AML-193 (cell line): ENCODE data around the gene RFTN1.

Source experiments
- DNase-seq, 2 experiments: peaks; one replicate each; lab custom pipeline; 2025; lab: John Stamatoyannopoulos, UW

RFTN1 gene

DNA sequence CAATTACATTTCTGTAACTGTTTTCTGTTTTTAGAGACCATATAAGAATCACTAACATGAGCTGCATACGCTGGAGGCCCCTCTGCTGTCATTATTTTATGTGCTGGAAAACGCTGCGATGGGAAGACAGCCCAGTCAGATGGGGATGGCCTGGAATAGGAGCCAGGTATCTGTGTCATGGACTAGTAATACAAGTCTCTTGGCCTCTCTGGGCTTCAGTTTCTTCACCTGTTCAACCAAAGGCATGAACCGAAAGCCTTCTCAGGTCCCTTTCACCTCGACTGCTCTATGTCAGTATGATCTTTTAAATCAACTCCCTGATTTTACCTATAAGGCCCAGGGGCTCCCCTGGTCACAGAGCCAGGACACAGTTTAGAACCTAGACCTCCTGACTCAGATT lies 14.6 kb upstream of the RFTN1 start:
- no peak for DNase-seq

DNA sequence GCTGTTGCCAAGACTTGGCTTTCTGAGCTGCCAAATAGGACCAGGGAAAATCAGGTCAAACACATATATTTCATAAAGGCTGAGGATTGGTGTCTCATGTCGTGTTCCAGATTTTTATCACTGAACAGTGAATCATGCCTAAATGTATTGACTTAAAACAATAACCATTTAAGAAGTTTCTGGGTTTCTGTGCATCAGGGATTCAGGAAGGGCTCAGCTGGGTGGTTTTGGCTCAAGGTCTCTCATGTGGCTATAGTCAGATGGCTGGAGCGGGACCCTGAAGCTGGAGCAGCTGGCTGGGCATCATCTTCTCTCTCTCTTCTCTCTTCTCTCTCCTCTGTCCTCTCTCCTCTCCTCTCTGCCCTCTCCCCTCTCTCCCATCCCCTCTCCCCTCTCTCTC lies 10.7 kb upstream of the RFTN1 start:
- DNase-seq, result no peak

DNA sequence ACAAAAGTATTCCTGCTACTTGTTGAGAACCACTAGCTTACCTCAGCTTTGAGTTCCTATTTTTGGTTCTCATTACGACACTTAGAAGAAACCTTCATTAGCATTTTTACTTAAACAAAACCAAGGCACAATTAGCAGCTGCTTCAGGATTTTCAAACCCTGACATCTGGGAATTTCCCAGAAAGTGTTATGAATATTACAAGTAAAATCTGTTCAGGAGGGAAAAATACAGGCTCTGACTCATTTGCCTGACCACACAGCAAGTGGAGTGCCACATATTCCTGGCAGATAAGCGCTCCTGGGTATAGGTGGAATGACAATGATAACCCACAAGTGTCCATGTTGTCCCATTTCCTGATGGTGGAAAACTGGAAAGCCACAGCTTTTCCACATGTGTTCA lies 10.3 kb upstream of the RFTN1 start:
- DNase-seq, result no peak

DNA sequence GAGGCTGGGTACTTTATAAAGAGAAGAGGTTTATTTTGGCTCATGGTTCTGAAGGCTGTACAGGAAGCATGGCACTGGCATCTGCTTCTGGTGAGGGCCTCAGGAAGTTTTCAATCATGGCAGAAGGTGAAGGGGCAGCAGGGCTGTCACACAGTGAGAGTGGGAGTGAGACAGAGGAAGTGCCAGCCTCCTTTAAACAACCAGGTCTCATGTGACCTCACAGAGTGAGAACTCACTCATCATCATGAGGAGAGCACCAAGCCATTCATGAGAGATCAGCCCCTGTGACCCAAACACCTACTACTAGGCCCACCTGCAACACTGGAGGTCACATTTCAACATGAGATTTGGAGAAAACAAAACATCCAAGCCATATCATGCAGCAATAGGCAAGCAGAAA lies 9.3 kb upstream of the RFTN1 start:
- DNase-seq, result no peak

DNA sequence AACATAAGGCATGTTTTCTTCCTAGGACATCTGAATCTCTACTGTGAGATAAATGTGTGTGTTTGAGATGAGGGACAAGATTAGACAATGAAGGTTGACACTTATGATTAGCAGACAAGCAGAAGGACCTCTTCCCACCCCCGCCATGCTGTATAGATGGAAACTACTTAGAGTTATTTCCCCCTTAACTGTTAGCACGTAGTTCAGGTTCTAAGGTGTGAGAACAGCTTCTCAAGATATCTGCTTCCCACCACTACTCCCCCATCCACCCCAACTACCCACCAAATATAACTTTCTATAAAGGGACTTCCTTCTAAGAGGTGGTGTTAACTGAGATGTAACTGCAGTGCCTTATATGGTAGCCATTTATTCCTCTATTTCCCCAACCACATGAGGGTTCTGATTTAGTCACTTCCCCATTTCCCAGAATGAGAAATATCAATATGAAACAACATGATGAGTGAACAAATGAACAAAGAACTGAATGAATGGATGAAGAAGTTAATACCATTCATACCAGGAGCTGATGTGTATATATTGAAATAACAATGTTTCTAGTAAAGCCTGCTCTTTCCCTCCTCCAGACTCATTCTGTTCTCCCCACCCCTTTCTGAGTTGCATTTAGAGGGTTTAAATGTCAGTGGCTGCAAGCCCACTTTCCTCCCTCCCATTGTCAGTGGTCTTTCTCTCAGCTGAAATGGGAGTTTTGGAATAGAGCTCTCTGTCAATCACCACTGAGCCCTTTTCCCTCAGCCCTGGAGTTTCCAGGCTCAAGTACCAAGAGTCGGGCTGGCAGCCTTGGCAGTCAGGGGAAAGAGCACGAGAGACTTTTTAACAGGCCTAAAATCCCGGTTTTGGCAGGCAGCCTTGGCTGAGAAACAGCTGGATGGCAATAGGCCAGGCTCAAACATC lies 7.7 kb upstream of the RFTN1 start:
- no peak for DNase-seq

DNA sequence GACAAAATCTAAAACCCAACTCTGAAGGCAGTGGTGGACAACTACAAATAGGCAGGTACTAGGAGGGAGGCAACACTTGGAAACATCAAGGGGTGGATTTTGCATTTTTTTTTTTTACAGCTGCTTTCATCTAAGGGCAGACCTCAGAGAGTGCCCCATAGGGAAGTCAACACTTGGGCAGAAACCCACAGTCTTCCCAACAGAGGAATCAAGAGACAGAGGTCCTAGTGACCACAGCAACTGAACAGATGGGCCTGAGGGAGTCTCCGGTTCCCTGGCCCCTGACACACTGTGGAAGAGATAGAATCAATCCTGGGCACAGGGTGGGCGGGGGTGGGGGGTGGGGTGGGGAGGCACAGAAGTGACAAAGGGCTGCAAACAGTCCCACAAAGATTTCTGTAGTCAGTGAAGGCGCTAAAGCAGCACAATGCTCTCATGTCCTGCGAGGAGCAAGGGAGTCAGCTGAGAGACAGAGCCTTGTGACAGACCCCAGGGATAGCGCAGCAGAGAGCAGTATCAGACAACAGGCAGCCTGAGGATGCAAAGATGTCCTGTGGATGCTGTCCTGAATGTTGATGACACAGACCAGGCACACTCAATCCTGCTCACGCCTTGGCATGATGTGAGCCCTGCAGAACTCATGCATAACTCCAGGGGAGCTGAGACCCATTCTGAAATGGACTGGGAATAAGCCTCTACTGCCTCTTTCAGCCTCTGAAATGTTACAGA lies 6.9 kb upstream of the RFTN1 start:
- DNase-seq, result no peak

DNA sequence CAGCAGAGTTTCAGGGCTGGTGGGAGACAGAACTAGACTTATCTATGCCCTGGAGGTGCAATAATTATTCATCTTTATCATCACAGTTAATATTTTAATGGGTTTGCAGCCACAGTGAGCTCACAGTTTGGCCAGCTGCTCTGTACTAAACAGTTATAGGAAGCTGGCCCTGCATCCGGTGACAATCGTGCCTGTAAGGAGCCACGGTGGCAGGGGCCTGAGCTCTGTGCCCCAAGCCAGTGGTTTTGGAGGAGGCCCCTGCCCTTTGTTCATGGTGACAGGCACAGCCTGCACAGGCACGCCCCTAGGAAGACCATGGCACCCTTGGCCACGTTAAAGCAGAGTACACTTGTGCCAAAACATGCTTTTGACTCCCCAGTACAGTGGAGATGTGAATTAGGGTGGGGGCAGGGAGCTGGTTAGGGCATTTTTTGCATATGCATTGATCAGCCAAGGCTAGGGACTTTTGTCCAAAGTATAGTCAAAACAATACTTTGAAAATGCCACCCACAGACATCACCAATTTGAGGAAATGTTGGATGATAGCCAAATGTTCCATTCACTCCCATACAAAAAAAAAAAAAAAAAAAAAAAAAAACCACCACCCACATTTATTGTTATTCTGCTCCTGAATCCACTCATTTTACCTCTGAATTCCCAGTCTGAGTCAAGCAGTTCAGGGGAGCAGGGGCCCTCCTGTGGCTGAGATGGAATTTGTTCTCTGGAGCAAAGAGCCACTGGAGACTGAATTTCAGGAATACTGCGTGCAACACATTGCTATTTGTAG lies 3.4 kb upstream of the RFTN1 start:
- DNase-seq, result no peak

DNA sequence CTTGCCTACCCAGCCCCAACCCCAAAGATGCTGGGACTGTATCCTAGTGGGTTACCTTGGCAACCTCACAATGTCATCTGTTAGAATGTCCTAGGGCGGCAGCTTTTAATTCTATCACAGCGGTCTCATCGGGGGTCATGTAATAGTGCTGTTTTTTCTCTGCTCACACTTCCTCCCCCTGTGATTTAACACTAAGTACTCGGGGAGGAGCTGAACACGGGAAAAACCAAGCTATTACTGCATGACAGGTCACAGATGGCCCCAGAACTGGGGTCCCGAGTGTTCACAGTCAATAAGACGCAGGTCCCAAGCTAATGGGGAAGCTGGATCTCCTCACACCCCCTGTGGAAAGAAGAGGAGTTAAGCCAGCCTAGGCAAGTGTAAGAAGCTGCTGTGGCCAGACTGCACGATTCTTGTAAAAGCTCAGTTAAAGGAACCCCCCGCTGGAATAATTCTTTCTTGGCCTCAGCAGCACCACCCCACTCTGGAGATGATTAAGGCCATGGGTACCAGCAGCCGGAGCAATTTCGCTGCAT lies 2.5 kb upstream of the RFTN1 start:
- DNase-seq, result no peak

DNA sequence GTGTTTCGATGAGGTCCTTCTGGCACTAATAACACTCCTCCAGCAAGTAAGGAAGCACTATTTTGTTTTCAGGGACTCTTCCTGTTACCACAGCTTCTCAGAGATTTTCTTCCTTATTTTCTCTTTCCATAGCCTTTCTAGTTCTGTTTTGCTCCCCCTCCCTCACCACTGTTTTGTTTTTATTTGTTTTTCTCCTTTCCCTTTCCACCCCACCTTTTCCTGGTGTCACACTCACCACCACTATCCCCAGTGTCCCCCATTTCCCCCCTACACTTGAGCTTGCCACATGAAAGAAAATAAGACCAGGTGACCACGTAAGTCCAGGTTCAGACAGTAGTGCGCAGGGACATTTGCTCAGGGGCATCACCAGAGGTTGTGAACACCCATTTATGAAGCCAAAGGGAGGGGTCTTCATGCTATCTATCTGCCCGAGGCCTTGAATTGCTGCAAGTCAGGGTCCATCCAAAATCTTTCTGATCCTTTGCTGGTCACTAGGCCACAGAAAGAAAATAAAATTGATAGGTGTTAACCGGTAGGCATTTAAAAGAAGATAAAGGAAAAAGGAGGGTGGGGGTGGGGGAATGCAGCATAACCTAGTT lies 1.4 kb upstream of the RFTN1 start:
- no peak for DNase-seq

DNA sequence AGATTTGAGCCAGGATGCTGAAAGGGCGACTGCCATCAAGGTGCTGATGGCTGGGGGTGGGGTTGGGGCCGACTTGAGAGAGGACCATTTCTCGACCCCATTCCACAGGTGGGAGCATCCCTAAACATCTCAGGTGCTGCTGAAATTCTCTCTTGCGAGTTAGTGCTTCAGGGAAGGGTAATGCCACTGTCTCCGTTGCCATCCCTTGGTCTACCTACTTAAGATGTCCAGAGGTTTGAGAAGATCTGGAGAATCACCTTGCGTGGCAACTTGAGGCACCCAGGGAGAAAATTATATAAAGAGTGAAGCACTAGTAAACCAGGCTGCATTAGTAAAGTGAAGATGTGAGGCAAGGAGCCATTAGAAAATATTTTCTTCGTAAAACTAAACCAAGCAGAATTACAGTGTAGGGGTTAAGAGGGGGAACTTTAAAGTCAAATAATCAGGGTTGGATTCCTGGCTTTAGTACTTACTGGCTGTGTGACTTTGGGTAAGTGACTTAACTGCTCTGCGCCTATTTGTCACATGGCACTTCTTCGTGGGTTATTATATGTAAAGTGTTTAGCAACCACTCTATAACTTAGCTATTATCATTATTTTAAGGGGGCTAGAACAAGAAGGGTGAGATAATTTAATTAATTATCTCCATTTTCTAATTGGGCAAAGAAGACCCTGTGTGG lies 662 bp upstream of the RFTN1 start:
- DNase-seq, result no peak

DNA sequence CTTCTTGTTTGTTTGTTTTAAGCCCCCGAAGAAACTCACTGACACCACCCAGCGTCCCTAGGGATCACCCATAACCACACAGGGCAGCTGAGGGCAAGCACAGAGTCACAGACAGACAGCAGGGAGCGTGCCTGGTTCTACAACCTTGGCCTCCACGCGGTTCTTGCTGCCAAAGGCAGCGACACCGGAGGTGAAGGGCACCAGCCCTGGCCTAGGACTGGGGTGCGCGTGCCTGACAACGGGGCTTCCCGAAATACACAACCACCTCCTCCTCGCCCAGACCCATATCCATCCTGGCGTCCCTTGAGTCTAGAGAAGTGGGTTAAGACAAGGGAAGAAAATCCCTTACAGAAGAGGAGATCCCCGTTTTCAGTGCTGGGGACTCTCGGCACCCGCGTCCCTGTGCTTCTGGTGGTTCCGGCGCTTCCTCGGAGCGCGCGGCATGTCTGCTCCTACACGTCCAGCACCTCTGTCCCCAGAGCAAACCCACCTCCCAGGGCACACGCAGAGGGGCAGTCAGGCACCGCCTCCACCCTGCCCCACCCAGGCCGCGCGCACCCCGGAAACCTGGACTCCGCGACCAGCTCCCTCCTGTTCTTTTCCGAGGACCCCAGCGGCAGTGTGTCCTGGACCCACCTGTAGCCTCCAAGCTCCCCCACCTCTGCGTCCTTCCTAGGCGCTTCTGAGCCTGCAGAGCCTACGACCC lies 911 bp downstream of the RFTN1 start:
- DNase-seq, result peak; percentile 41

DNA sequence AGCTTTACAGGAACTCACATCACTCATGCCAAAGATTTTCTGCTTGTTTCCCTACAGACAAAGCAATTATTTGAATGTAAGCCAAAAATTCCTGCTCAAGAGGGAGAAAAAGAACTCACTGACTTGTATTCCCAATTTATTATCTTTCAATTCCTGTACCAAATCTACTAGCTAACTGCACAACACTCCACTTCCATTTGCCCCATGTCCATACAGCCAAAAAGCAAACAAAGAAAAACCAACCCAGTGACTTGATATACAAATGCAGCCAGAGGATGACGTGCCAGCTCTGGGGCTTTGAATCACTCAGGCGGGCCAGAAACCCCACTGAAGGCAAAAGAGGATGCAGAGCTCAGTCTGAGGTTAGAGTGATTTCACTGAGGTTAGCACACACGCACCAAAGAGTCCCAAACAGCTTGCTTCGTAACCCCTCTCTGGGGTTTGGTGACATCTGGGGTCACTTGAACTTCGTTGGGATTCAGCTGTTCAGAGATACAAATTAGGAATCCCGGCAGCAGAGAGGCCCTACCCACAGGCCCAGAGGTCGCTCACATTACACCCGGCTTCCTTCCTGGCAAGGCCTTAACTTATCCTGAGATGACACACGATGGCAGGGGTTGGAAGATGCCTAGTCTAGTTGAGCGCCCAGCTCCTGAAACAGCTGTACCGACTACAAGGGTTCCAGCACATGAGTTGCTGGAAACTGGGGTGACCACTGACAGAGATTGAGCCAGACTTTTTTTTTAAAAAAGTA lies 1.6 kb downstream of the RFTN1 start:
- peak; percentile 57 to 60 for DNase-seq

DNA sequence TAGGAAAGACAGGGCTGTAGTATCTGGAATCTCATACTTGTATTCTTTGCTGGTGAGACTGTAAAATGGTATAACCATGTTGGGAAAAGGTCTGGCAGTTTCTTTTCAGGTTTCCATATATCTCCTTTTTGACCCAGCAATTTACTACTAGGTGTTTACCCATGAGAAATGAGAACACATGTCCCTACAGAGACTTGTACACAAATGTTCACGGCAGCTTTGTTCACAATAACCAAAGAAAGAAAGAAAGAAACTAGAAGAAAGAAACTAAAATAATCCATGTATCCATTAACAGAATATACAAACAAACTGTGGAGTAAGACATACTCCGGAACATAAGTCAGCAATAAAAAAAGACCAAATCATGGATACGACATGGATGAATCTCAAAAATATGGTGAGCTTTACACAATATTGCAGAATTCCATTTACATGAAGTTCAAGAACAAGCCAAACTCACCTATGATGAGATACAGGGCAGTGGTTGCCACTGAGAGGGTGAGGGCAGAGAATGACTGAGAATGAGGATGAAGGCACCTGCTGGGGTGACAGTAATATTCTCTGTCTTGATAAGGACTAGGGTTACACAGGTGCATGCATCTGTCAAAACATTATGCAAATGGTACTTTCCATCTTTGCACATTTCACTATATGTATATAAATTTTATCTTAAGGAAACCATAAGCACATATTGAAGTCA lies 2.7 kb downstream of the RFTN1 start:
- no peak for DNase-seq

DNA sequence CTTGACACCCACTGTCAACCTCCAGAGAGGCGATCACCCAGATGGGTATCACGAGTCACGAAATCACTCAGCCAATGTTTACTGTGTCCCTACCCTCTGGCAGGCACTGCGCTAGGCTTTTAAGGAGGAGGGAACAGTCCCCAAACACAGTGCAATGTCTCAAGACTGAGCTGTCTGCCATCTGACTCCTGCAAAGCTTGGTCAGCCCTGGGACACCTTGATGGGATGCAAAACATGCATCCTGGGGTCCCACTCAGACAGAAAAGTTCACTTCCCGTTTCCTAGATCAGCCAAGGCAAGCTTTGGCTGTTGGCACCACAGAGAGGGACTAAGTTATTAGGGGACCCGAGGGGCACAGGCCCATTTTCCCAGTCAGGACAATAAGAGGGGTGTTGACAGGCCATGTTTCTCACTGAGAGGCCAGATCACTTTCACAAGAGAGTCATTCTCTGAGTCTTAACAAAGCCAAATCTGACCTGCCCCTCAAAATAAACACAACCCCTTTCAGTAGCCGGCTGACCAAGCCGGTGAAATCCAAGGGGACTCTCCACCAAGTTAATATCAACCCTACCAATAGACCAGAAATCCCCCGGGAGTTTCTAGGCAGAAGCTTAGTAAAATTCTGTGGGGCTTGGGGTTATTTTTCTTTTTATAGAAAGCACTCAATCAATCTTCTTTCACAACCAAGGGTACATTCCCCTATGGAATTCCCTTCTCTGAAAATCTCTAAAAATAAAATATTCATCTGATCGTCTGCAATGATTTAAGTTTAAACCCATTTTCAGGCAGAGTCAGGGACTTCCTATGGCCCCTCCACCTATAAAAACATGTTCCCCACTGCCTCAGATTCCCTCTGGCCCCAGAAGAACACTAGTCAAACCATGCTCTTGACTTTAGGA lies 3.5 kb downstream of the RFTN1 start:
- DNase-seq, result no peak

DNA sequence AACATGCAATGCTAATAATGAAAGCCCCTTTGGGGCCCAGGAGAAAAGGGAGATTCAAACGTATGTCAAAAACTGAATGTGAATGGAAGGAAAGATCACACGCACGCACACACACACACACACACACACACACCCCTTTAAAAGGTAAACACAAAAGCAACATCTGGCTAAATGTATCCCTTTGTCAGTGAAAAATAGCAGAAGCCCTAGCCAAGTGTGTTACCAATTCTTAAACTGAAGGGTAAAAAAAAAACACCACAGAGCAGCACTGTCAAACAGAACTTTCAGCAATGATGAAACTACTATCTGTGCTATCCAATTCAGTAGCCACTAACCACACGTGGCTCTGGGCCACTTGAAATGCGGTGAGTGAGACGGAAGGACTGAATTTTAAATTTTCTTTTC lies 4.9 kb downstream of the RFTN1 start:
- DNase-seq, result peak; percentile 23 to 37

DNA sequence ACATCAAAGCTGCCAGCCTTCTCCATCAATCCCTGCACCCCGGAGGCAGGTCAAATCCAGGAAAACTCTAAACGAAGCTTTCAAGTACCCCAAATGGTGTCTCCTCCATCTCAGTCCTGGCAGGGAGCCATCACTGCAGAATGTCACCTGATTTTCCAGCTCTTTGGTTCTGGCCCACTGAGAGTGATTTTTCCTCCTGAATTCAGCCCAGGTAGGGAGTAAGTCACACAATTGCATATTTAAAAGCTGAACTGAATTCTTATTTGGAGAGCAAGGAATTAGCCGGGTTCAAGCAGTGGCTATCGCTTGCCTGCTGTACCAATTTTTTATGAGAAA lies 5.3 kb downstream of the RFTN1 start:
- DNase-seq, result no peak

DNA sequence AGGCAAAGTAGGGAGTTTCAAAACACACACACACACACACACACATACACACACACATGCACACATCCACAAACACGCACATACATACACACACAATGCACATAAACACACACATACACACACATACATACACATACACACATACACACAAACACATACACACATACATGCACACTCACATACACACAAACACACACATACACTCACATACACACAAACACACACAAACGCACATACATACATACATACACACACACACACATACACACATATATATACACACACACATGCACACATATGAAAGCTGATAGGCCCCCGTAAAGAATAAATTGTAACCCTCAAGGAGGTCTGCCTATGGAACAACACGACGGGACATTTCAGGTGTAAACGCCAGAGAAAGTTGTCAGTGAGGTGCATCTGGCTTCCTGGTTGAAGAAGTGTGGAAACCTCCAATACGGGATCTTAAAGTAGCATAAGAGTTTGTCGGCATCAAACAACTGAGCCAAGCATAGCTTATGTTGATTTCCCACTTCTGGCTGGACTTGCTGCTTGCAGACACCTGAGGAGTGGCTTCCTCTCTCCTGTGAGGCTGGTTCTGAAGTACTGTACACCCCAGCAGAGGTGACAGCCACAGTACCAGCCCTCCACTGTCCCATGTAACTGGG lies 5.8 kb downstream of the RFTN1 start:
- DNase-seq, result no peak
